RWPE1 (cell line): ENCODE data around the gene ZNF462.

Source experiments
- CTCF ChIA-PET: fragments of 350-600 bp; sonication (Branson Sonifier 250); formaldehyde crosslinking; extraction: SDS; loops from one replicate; lab custom pipeline; 2021; lab: Yijun Ruan, JAX
- POLR2A ChIA-PET: fragments of 400-600 bp; formaldehyde crosslinking; extraction: SDS; loops from one replicate; lab custom pipeline; 2020; ENCODE audit warnings: antibody characterized with exemption; ENCODE audit not compliant: low non-redundant PET; lab: Yijun Ruan, JAX
- DNase-seq: peaks from one replicate; pipeline ENCODE4 v3.0.0; 2012; ENCODE audit warnings: low spot score
- H3K27ac ChIP-seq: fragments of 450-650 bp; 2 replicates; pipeline ENCODE4 v1.5.1; 2017
- CTCF ChIP-seq: fragments of 450-650 bp; conservative IDR thresholded peaks from 2 replicates; pipeline ENCODE4 v1.5.1; 2017; ENCODE audit warnings: low read depth, mild to moderate bottlenecking

The ZNF462 gene

GRCh38 chr9:106875529-106875928 lies 12.6 kb downstream of the ZNF462 start:
- H3K27ac ChIP-seq: no peak overlapping the region
- TF ChIP-seq CTCF: no peak
- ChIA-PET CTCF (interaction anchor here (1.6 kb wide), 1 partner anchor 11 kb away, joined by 6 read pairs; no protein-coding TSS in a partner anchor), POLR2A (no interaction called here)
- no peak for DNase-seq

- no peak overlapping the region for H3K27ac ChIP-seq
- POLR2A ChIA-PET: no interaction called here
- DNase-seq: no peak
- TF ChIP-seq CTCF: no peak
- CTCF ChIA-PET: interaction anchor here (0.6 kb wide), 2 partner anchors 33 to 859 kb away, joined by 3 to 4 read pairs; no protein-coding TSS in a partner anchor
These were observed 14.4 kb downstream of the ZNF462 start for GRCh38 chr9:106877345-106877744.

GRCh38 chr9:106878081-106878837 lies 15.3 kb downstream of the ZNF462 start:
- peak overlapping the region; percentile 82 for H3K27ac ChIP-seq
- no peak for DNase-seq
- CTCF ChIA-PET: no interaction called here
- POLR2A ChIA-PET: no interaction called here
- TF ChIP-seq CTCF: no peak

- POLR2A ChIA-PET: no interaction called here
- TF ChIP-seq CTCF: no peak
These were observed 16.0 kb downstream of the ZNF462 start for GRCh38 chr9:106878934-106879333.

GRCh38 chr9:106879439-106879882 lies 16.5 kb downstream of the ZNF462 start:
- ChIA-PET POLR2A (no interaction called here), CTCF (interaction anchor here (0.7 kb wide), 1 partner anchor 244 kb away, joined by 3 read pairs; no protein-coding TSS in a partner anchor)
- H3K27ac ChIP-seq: peak overlapping the region; percentile 82

More at GRCh38 chr9:106878934-106879333, 16.0 kb downstream of the ZNF462 start:
- peak; percentile 89 for DNase-seq
- CTCF ChIA-PET: no interaction called here
- peak overlapping the region; percentile 82 for H3K27ac ChIP-seq

GRCh38 chr9:106880081-106880480 lies 17.1 kb downstream of the ZNF462 start:
- CTCF ChIA-PET: interaction anchor here (0.7 kb wide), 1 partner anchor 243 kb away, joined by 3 read pairs; no protein-coding TSS in a partner anchor
- no peak for DNase-seq
- H3K27ac ChIP-seq: peak overlapping the region; percentile 62
- POLR2A ChIA-PET: no interaction called here
- no peak for TF ChIP-seq CTCF

More at GRCh38 chr9:106879439-106879882, 16.5 kb downstream of the ZNF462 start:
- TF ChIP-seq CTCF: no peak
- DNase-seq: no peak
